ENCODE data around the gene FAM110D.

The FAM110D gene

GRCh38 chr1:26213335-26213905 is 54.5 kb downstream of the FAM110D start:
- H3K18ac ChIP-seq (ENCODE audit: low read length) = no peak overlapping the region
- no peaks in the 10 kb centered on the region for H3K36me3 ChIP-seq (ENCODE audit: control insufficient read depth, insufficient read depth, low read length)
- H3K27ac ChIP-seq (ENCODE audit: low read depth, low read length) = no peak overlapping the region
- H3K79me2 ChIP-seq (ENCODE audit: control insufficient read depth, insufficient read depth, low read length) = no peaks in the 10 kb centered on the region
- no peak overlapping the region for H2BK120ac ChIP-seq (ENCODE audit: low read depth, low read length)
- no peak overlapping the region for H3K4ac ChIP-seq (ENCODE audit: low read depth, low read length)
- no peak overlapping the region for H4K5ac ChIP-seq (ENCODE audit: low read length)
- no peak overlapping the region for H3K4me2 ChIP-seq (ENCODE audit: low read length)
- no peak overlapping the region for H3K9ac ChIP-seq (ENCODE audit: low read length)
- no peak overlapping the region for H2BK5ac ChIP-seq (ENCODE audit: low read length)
- no peak overlapping the region for H3K23ac ChIP-seq (ENCODE audit: low read length)
- no peak overlapping the region for H3K56ac ChIP-seq (ENCODE audit: low read length)
- no peak for DNase-seq
- no peaks in the 10 kb centered on the region for H3K27me3 ChIP-seq (ENCODE audit: insufficient read depth, low read length, poor library complexity)
- H3K4me1 ChIP-seq (ENCODE audit: control insufficient read depth, low read depth, low read length) = no peaks in the 10 kb centered on the region
- no CpG with 5 or more reads among the region's 6 CpGs for WGBS (ENCODE audit: extremely low coverage, insufficient coverage, low lambda C conversion rate)
- H2AK5ac ChIP-seq (ENCODE audit: low read length) = no peak overlapping the region
- no peaks in the 10 kb centered on the region for H3K79me1 ChIP-seq (ENCODE audit: low read length)
- H2BK15ac ChIP-seq (replicated peaks; ENCODE audit: low read depth) = no peak overlapping the region
- no peak overlapping the region for H3K4me3 ChIP-seq (ENCODE audit: low read length)
- H4K8ac ChIP-seq (ENCODE audit: low read depth, low read length) = no peak overlapping the region
